ENCODE results near the gene PPP2R2D. TPM values are rescaled to one million over a fixed set of nuclear protein-coding genes. Genes with fewer than 3 reads are reported as not detected.

The PPP2R2D gene
- total and polyA plus RNA-seq, 8 donors, result 15.6 to 96.7 (median 36.9) TPM

- Histone ChIP-seq H3K36me3 (peaks cover 10 to 57% (median 51%) of the 10 kb centered on the region in 4 donors), H3K4me3 (no peak overlapping the region), H3K27ac (no peak overlapping the region), H3K4me1 (peaks cover 0 to 36% (median 19%) of the 10 kb centered on the region in 4 donors), H3K9me3 (no peaks in the 10 kb centered on the region), H3K27me3 (no peaks in the 10 kb centered on the region)
- no peak for DNase-seq
- intact Hi-C loops (cut with DNase I; ENCODE audit: low total_unique reads), result no loop called here
- TF ChIP-seq POLR2A (IDR thresholded peaks at IDR 0.05), result no peak
- no peak for TF ChIP-seq EP300 (IDR thresholded peaks at IDR 0.05)
- TF ChIP-seq, protein P1, sequence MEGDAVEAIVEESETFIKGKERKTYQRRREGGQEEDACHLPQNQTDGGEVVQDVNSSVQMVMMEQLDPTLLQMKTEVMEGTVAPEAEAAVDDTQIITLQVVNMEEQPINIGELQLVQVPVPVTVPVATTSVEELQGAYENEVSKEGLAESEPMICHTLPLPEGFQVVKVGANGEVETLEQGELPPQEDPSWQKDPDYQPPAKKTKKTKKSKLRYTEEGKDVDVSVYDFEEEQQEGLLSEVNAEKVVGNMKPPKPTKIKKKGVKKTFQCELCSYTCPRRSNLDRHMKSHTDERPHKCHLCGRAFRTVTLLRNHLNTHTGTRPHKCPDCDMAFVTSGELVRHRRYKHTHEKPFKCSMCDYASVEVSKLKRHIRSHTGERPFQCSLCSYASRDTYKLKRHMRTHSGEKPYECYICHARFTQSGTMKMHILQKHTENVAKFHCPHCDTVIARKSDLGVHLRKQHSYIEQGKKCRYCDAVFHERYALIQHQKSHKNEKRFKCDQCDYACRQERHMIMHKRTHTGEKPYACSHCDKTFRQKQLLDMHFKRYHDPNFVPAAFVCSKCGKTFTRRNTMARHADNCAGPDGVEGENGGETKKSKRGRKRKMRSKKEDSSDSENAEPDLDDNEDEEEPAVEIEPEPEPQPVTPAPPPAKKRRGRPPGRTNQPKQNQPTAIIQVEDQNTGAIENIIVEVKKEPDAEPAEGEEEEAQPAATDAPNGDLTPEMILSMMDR (IDR thresholded peaks at IDR 0.05), result no peak
- TF ChIP-seq POLR2AphosphoS5 (IDR thresholded peaks at IDR 0.05), result no peak
- WGBS, 5 donors, result 58 to 79% (median 62%) methylated on average over 1 of the region's 1 CpG
Observed at GRCh38 chr10:131935260-131935659, 34.5 kb downstream of the PPP2R2D start.

GRCh38 chr10:131936294-131936693, 35.5 kb downstream of the PPP2R2D start:
- no peaks in the 10 kb centered on the region for H3K9me3 ChIP-seq
- H3K27me3 ChIP-seq, result no peaks in the 10 kb centered on the region
- H3K4me3 ChIP-seq, result no peak overlapping the region
- TF ChIP-seq, protein P1 (IDR thresholded peaks at IDR 0.05), result no peak
- no peak for TF ChIP-seq POLR2A (IDR thresholded peaks at IDR 0.05)
- no peak for TF ChIP-seq EP300 (IDR thresholded peaks at IDR 0.05)
- TF ChIP-seq POLR2AphosphoS5 (IDR thresholded peaks at IDR 0.05), result no peak
- no peak for DNase-seq
- intact Hi-C loops (cut with DNase I; ENCODE audit: low total_unique reads), result no loop called here
- H3K27ac ChIP-seq, result no peak overlapping the region
- peaks cover 15 to 68% (median 62%) of the 10 kb centered on the region in 4 donors for H3K36me3 ChIP-seq
- peaks cover 0 to 26% (median 14%) of the 10 kb centered on the region in 4 donors for H3K4me1 ChIP-seq
- WGBS, 5 donors, result 87 to 97% (median 94%) methylated on average over 9 of the region's 9 CpGs

DNA sequence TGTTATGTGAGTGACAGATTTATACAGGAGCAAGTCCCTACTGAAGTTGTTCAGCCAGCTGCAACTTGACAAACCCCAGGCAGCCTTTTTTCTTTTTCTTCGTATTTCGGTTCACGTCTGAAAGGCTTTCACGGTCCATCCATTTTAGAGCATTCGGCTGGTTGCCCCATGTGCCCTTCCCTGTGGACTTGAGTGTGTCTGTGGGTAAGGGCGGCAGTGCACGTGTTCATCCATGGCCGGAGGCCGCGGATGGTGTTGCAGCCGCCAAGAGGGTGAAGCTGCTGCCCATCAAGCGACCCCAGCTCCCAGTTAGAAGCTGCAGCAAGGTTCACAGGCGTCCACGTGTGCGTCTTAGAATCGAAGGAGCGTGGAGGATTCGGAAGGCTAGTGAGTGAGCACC, 35.9 kb downstream of the PPP2R2D start:
- WGBS, 5 donors, result 94 to 97% (median 97%) methylated on average over 18 of the region's 18 CpGs
- H3K4me3 ChIP-seq, result no peak overlapping the region
- DNase-seq, result no peak
- H3K9me3 ChIP-seq, result no peaks in the 10 kb centered on the region
- peaks cover 18 to 72% (median 66%) of the 10 kb centered on the region in 4 donors for H3K36me3 ChIP-seq
- intact Hi-C loops (cut with DNase I; ENCODE audit: low total_unique reads), result no loop called here
- H3K27me3 ChIP-seq, result no peaks in the 10 kb centered on the region
- peaks cover 0 to 22% (median 12%) of the 10 kb centered on the region in 4 donors for H3K4me1 ChIP-seq
- no peak overlapping the region for H3K27ac ChIP-seq
- TF ChIP-seq POLR2A (IDR thresholded peaks at IDR 0.05), result no peak
- no peak for TF ChIP-seq EP300 (IDR thresholded peaks at IDR 0.05)
- no peak for TF ChIP-seq POLR2AphosphoS5 (IDR thresholded peaks at IDR 0.05)
- TF ChIP-seq, protein P1 (IDR thresholded peaks at IDR 0.05), result no peak

DNA sequence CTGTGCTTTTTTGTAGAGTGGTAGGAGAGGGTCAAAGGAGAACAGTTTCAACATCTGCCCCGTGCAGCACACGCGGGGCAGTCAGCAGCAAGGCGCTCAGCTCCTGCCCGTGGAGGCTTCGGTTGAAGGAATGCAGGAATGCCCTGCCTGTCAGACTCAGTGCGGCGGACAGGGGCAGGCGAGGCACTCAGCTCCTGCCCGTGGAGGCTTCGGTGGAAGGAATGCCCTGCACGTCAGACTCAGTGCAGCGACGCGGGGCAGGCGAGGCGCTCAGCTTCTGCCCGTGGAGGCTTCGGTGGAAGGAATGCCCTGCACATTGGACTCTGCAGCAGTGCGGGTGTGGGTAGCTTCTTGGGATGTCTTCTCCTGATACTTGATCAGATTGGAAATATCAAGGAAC, 37.0 kb downstream of the PPP2R2D start:
- WGBS, 5 donors, result 87 to 96% (median 93%) methylated on average over 20 of the region's 20 CpGs
- H3K27me3 ChIP-seq, result no peaks in the 10 kb centered on the region
- H3K4me3 ChIP-seq, result no peak overlapping the region
- no peaks in the 10 kb centered on the region for H3K9me3 ChIP-seq
- H3K36me3 ChIP-seq, result peaks cover 21 to 76% (median 75%) of the 10 kb centered on the region in 4 donors
- DNase-seq, result no peak
- peaks cover 0 to 11% (median 4%) of the 10 kb centered on the region in 4 donors for H3K4me1 ChIP-seq
- no peak for TF ChIP-seq POLR2A (IDR thresholded peaks at IDR 0.05)
- TF ChIP-seq POLR2AphosphoS5 (IDR thresholded peaks at IDR 0.05), result no peak
- TF ChIP-seq, protein P1 (IDR thresholded peaks at IDR 0.05), result no peak
- no peak for TF ChIP-seq EP300 (IDR thresholded peaks at IDR 0.05)
- H3K27ac ChIP-seq, result no peak overlapping the region
- intact Hi-C loops (cut with DNase I; ENCODE audit: low total_unique reads), result no loop called here

Measured in stomach (tissue), 9 donors.